ENCODE results near the gene STMND1. TPM values are rescaled to one million over a fixed set of nuclear protein-coding genes. Genes with fewer than 3 reads are reported as not detected.

The STMND1 gene
- not detected for total RNA-seq

- DNase-seq (ENCODE audit: low spot score) (no peak), ATAC-seq (ENCODE audit: low FRiP score) (peak; percentile 58)
- no peak for TF ChIP-seq CTCF (IDR thresholded peaks at IDR 0.05)
These were observed at the start of gene STMND1 for GRCh38 chr6:17101422-17102257. Gene STMND1, plus strand, starts transcription at chr6:17102050. Its CDS starts 208 bp downstream, at chr6:17102258.

GRCh38 chr6:17054647-17055046, 47.2 kb upstream of the STMND1 start:
- DNase-seq (ENCODE audit: low spot score) (no peak), ATAC-seq (ENCODE audit: low FRiP score) (no peak)
- no peak for TF ChIP-seq CTCF (IDR thresholded peaks at IDR 0.05)

GRCh38 chr6:17057322-17057721, 44.5 kb upstream of the STMND1 start:
- ATAC-seq (ENCODE audit: low FRiP score) (no peak), DNase-seq (ENCODE audit: low spot score) (no peak)
- TF ChIP-seq CTCF (IDR thresholded peaks at IDR 0.05), result no peak

- DNase-seq (ENCODE audit: low spot score) (no peak), ATAC-seq (ENCODE audit: low FRiP score) (no peak)
- TF ChIP-seq CTCF (IDR thresholded peaks at IDR 0.05), result no peak
These were observed 43.3 kb upstream of the STMND1 start for GRCh38 chr6:17058550-17058949.

- ATAC-seq (ENCODE audit: low FRiP score) (no peak), DNase-seq (ENCODE audit: low spot score) (no peak)
- no peak for TF ChIP-seq CTCF (IDR thresholded peaks at IDR 0.05)
These were observed 42.8 kb upstream of the STMND1 start for GRCh38 chr6:17059022-17059421.

- ATAC-seq (ENCODE audit: low FRiP score), result no peak
- no peak for TF ChIP-seq CTCF (IDR thresholded peaks at IDR 0.05)
- no peak for DNase-seq (ENCODE audit: low spot score)
These were observed 42.0 kb upstream of the STMND1 start for GRCh38 chr6:17059850-17060249.

GRCh38 chr6:17061097-17061496, 40.8 kb upstream of the STMND1 start:
- DNase-seq (ENCODE audit: low spot score) (no peak), ATAC-seq (ENCODE audit: low FRiP score) (no peak)
- TF ChIP-seq CTCF (IDR thresholded peaks at IDR 0.05), result no peak
